Suppressor macrophage treated with lipopolysaccharide for 4 hours (primary cell): ENCODE data around the gene TPRX1.
"Not testable (repeated sequence)": the region's sequence is repeated elsewhere in the genome, so short reads cannot be mapped to it uniquely, and the experiment has no call there.

Source experiments
- DNase-seq: peaks from one replicate; pipeline ENCODE4 v3.0.0-alpha.2; 2020

TPRX1 gene

DNA sequence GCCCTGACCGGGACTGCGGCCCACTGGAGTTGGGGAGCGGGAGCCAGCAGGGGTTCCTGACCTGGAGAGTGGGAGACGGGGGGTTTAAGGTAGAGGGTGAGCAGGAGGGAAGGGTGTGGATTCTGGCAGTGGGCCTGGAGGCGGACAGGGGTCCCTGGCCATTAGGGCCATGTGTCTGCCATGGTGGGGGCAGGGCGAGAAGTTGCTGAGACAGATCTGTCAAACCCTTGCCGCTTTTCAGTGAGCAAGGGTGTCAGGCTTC is 38.1 kb downstream of the TPRX1 start:
- DNase-seq, result no peak

- DNase-seq, result peak; percentile 39
These were observed 38.6 kb downstream of the TPRX1 start for GRCh38 chr19:47765523-47766358.

DNA sequence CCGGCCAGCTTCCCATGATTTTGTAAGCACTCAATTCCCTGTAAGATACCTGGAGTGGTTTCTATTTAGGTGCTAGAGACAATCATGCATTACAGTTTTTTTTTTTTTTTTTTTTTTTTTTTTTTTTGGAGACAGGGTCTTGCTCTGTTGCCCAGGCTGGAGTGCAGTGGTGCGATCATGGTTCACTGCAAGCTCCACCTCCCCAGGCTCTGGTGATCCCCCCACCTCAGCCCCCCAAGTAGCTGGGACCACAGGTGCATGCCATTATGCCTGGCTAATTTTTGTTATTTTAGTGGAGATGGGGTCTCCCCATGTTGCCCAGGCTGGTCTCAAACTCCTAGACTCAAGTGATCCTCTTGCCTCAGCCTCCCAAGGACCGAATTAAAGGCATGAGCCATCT is 39.6 kb downstream of the TPRX1 start:
- DNase-seq, result not testable (repeated sequence)

DNA sequence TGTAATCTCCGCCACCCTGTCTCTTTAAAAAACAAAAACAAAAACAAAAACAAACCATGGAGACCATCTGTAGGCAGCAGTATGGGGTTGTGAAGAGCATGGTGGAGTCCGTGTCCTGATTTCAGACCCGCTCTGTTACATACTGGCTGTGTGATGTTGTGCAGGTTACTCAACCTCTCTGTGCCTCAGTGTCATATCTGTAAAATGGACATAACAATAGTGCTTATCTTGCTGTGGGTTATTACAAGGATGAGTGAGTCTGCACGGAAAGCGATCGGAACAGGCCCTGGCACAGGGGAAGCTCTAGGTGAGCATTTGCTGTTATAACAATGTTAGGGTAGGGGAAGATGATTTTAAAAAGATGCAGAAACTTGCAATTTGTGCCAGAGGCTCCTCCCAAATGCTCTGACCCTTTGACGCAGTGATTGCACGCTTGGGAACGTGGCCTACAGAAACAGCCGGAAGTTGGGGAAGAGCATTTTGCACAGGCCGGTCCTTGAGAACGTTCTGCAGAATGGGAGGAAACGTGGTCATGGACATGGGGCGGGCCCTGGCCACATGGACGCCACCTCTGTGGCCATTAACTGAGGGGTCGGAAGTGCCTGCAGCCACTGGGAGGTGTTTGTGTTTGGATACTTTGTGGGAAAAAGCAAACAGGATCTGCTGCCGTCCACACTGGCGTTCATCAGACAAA is 41.6 kb downstream of the TPRX1 start:
- DNase-seq, result no peak

- DNase-seq, result no peak
These were observed 42.2 kb downstream of the TPRX1 start for GRCh38 chr19:47762151-47762550.

DNA sequence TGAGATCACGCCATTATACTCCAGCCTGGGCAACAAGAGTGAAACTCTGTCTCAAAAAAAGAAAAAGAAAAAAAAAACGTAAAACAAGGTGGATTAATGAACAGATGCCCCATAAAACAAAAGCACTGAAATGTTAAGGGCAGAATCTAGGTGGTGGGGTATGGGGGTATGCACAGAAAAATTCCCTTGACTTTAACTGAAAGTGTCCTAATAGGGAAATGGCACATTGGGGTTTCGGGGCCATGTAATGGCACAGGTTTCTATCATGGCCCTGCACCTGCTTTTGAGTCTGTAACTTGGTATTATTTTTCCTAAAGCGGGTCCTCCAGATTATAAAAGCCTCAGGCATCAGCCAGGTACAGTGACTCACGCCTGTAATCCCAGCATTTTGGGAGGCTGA is 42.8 kb downstream of the TPRX1 start:
- no peak for DNase-seq

- DNase-seq, result no peak
These were observed 43.7 kb downstream of the TPRX1 start for GRCh38 chr19:47760632-47760999.

DNA sequence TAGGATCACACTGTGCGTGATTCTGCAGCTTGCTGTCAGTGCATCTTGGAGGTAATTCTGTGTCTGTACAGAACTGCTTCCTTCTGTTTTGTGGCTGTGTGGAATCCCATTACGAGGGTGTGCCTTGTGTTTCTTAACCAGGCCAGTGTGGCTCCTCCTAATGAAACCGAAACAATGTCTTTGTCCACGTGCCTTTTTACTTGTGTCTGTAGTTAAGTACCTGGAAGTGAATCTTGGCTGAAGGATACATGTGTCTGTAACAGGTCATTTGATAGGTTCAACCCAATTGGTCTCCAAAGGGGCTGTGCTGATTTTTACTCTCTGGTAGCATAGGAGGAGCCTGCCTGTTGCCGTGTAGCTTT is 45.9 kb downstream of the TPRX1 start:
- peak; percentile 23 for DNase-seq

DNA sequence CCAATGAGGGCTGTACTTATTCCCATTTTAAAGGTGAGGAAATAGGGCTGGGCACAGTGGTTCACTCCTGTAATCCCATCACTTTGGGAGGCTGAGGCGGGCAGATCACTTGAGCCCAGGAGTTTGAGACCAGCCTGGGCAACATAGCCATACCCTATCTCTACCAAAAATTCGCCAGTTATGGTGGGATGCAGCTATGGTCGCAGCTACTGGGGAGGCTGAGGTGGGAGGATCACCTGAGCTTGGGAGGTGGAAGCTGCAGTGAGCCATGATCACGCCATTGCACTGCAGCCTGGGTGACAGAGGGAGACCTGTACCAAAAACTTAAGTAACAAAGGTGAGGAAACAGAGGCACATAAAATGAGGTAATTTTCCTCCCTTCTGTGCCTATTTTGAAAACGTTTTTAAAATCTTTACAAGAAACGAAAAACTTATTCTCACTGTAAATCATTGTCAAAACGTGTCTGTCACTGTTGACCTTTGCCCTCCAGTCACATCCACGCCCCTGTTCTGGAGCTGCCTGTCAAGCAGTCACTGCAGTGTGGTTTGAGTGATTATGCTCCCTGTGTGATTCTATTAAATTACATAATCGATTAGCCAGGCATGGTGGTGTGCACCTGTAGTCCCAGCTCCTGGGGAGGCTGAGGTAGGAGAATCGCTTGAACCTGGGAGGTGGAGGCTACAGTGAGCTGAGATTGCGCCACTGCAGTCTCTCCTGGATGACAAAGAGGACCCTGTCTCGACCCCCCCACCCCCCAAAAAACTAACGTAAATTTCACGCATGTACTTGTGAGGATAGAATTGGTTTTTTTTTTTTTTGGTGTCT is 46.5 kb downstream of the TPRX1 start:
- no peak for DNase-seq

- DNase-seq, result no peak
These were observed 47.3 kb downstream of the TPRX1 start for GRCh38 chr19:47756953-47757608.

- no peak for DNase-seq
These were observed 47.8 kb downstream of the TPRX1 start for GRCh38 chr19:47756627-47756929.

DNA sequence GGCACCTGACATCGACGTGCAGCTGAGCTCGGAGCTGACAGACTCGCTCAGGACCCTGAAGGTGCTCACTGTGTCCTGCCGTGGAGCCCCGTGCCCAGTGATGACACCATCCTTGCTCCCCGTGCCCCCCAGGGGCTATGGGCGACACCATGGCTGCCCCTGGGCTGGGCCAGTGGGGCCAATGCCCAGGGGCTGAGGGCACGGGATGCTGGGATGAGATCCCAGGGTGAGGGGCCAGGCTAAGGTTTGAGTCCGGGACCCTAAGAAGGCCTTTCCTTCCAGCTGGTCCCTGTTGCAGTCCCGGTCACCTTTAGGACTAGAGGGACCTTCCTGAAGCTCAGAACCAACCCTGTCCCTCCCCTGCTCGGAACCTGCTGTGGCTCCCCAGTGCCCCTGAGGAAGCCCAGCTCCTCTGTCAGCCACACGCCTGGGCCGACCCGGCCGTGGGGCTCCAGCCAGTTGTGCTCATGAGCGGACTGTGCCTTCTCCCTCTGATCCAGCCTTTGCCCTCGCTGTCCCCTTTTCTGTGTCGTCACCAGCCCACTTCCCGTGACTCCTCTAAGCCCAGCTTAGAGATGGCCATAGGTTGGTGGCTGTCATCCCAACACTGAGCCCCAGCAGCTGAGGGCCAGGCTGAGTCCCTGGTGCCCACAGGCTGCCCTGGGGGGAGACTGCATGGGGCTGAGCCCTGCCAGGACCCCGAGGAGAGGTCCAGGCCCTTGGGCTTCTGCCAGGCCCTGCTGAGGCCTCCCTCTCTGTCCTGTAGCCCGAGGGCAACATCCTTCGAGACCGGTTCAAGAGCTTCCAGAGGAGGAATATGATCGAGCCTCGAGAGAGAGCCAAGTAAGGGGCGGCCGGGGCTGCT is 48.4 kb downstream of the TPRX1 start:
- DNase-seq, result no peak

DNA sequence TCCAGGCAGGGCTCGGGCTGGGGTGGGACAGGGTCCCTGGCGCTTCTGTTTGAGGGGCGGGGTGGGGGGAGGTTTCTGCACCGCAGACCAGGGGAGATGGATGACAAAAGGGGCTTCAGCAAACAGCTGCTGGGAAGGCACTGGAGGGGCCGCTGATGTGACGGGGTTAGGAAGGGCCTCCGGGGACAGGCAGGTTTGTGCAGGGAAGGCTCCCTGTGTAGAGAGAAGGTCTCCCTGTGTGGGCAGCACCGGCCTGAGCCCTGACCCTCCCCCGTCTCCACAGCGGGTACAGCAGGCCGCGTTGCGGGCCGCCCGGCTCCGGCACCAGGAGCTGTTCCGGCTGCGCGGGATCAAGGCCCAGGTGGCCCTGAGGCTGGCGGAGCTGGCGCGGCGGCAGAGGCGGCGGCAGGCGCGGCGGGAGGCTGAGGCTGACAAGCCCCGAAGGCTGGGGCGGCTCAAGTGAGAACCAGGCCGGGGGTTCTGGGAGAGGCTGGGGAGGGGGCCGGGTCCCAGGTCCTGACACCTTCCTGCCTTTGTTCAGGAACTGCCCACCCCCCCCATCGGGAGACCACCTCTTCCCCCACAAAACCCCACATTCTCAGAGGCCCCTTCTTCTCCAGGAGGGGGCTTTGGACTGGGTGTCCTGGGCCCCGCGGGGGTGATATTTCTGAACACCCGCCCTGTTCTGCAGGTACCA is 49.1 kb downstream of the TPRX1 start:
- DNase-seq, result no peak

GRCh38 chr19:47754206-47755064 is 49.9 kb downstream of the TPRX1 start:
- DNase-seq, result no peak

- no peak for DNase-seq
These were observed 51.7 kb downstream of the TPRX1 start for GRCh38 chr19:47752440-47753211.
